ENCODE data around the gene DCTN4. TPM values are rescaled to one million over a fixed set of nuclear protein-coding genes. Genes with fewer than 3 reads are reported as not detected.

Gene DCTN4
- total and polyA plus RNA-seq, 2 of the 8 experiments (the other 6 are each of a cell fraction or from before 2014, with no cell fraction given), result 20.5 to 42.7 TPM

DNA sequence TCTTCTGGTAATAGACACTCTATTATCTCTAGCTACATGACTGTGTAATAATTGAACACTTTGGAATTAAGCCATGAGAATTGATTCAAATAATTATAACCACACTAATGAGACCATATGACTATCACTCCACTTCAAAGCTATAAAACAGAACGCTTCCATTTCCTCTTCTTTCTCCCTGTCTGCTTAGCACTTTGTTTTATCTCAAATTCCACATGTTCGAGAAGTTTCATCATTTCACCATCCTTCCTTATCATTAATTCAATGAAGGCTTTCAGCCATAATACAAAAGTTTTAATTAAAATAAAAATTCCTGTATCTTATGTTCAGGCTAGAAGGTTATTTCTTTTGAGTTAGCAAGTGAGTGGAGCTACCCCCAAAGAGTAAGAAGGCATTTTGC is 7.4 kb upstream of the DCTN4 start:
- WGBS, 2 experiments (ENCODE audit: extremely low coverage in 1 of 2, insufficient coverage in 1 of 2, insufficient read length in 1 of 2, insufficient replicate concordance in 2 of 2, low coverage in 1 of 2, low lambda C conversion rate in 2 of 2, missing lambda C conversion rate in 1 of 2), result 86% methylated on average over 2 of the region's 2 CpGs; no CpG with 5 or more reads in 1 of the 2 experiments
- Histone ChIP-seq H3K27ac (ENCODE audit: low read depth, low read length) (no peak overlapping the region), H2AFZ (ENCODE audit: low read length) (no peak overlapping the region), H3K23ac (ENCODE audit: insufficient read length) (no peak overlapping the region), H2BK20ac (ENCODE audit: low read length) (no peak overlapping the region), H3K56ac (replicated peaks; ENCODE audit: insufficient read length, low read depth, low read length) (no peak overlapping the region), H4K5ac (ENCODE audit: insufficient read length, low read depth, low read length) (no peak overlapping the region), H2BK15ac (ENCODE audit: low read length) (no peak overlapping the region), H3K4ac (replicated peaks; ENCODE audit: insufficient read length, low read depth, low read length) (no peak overlapping the region), H4K20me1 (replicated peaks in 1 of 2; ENCODE audit: control insufficient read depth in 1 of 2, insufficient read depth in 2 of 2, low read length in 2 of 2) (no peaks in the 10 kb centered on the region), H4K8ac (ENCODE audit: extremely low read depth, insufficient read depth, low read length) (no peak overlapping the region), H3K18ac (ENCODE audit: extremely low read depth, low read length) (no peak overlapping the region), H3K9ac (replicated peaks in 1 of 4; ENCODE audit: extremely low read depth in 1 of 4, low read depth in 3 of 4, low read length in 3 of 4) (no peak overlapping the region), H2BK120ac (replicated peaks; ENCODE audit: low read depth, low read length) (no peak overlapping the region), H2BK12ac (ENCODE audit: low read depth, low read length) (no peak overlapping the region), H3K23me2 (ENCODE audit: low read depth, low read length) (no peaks in the 10 kb centered on the region; the same call in 1 of the 2 replicates), H3K4me3 (ENCODE audit: extremely low read depth in 1 of 4, insufficient read depth in 2 of 4, low read depth in 3 of 4, low read length in 4 of 4) (no peak overlapping the region), H2BK5ac (ENCODE audit: low read depth, low read length) (no peak overlapping the region), H3K4me1 (replicated peaks in 1 of 4; ENCODE audit: control insufficient read depth in 3 of 4, insufficient read depth in 4 of 4, low read length in 3 of 4) (no peaks in the 10 kb centered on the region), H3K79me2 (ENCODE audit: control insufficient read depth in 1 of 2, insufficient read depth in 2 of 2, low read length in 2 of 2) (no peaks in the 10 kb centered on the region), H3K79me1 (ENCODE audit: low read depth, low read length) (no peaks in the 10 kb centered on the region), H3K36me3 (ENCODE audit: control insufficient read depth in 2 of 4, insufficient read depth in 4 of 4, low read length in 3 of 4) (no peaks in the 10 kb centered on the region), H3K9me3 (ENCODE audit: insufficient read depth in 2 of 2, low read depth in 1 of 2, low read length in 1 of 2) (no peaks in the 10 kb centered on the region), H3K4me2 (ENCODE audit: insufficient read depth in 1 of 2, low read depth in 2 of 2, low read length in 2 of 2) (no peak overlapping the region), H3K27me3 (replicated peaks in 1 of 4; ENCODE audit: control insufficient read depth in 3 of 4, extremely low read depth in 1 of 4, insufficient read depth in 3 of 4, low read length in 3 of 4) (peaks cover 0 to 2% (median 0%) of the 10 kb centered on the region in 4 experiments; a peak in 1 of 7 replicates), H3K14ac (ENCODE audit: insufficient read length) (no peak overlapping the region), H2AK5ac (ENCODE audit: low read depth, low read length) (no peak overlapping the region), H4K91ac (replicated peaks; ENCODE audit: insufficient read length, low read length) (no peak overlapping the region)
- ChIA-PET POLR2A (ENCODE audit: partially characterized antibody) (no interaction called here), CTCF (ENCODE audit: partially characterized antibody) (interaction anchor here (0.6 to 1.3 kb wide), 3 partner anchors 12 to 234 kb away, joined by 3 read pairs; partner anchors contain the start of gene SMIM3)
- no peak for FAIRE-seq
- no peak for DNase-seq (ENCODE audit: low read depth in 1 of 2, low spot score in 2 of 2)
- TF ChIP-seq TBP (IDR thresholded peaks at IDR 0.05; ENCODE audit: low read depth, low read length), result no peak
- no peak for TF ChIP-seq MAX (IDR thresholded peaks at IDR 0.05)
- TF ChIP-seq SUZ12 (IDR thresholded peaks at IDR 0.05; ENCODE audit: low read length), result no peak
- no peak for TF ChIP-seq NRF1 (IDR thresholded peaks at IDR 0.05; ENCODE audit: low read depth, low read length)
- TF ChIP-seq JUND (IDR thresholded peaks at IDR 0.05; ENCODE audit: low read length), result no peak
- no peak for TF ChIP-seq CREB1 (IDR thresholded peaks at IDR 0.05)
- TF ChIP-seq YY1 (IDR thresholded peaks at IDR 0.05; ENCODE audit: low read depth, low read length), result no peak
- no peak for TF ChIP-seq BCL11A (IDR thresholded peaks at IDR 0.05; ENCODE audit: low read depth in 2 of 2, low read length in 2 of 2)
- TF ChIP-seq EZH2 (IDR thresholded peaks at IDR 0.05; ENCODE audit: low read depth, low read length, severe bottlenecking), result no peak
- no peak for TF ChIP-seq EGR1 (IDR thresholded peaks at IDR 0.05; ENCODE audit: borderline replicate concordance, low read depth, low read length)
- TF ChIP-seq CBX5 (IDR thresholded peaks at IDR 0.05; ENCODE audit: low read depth, low read length), result no peak
- TF ChIP-seq KDM4A (IDR thresholded peaks at IDR 0.05; ENCODE audit: low read depth, low read length, severe bottlenecking), result no peak
- TF ChIP-seq GABPA (IDR thresholded peaks at IDR 0.05; ENCODE audit: borderline replicate concordance, insufficient read depth, low read length), result no peak
- no peak for TF ChIP-seq TAF7 (optimal IDR thresholded peaks at IDR 0.05; ENCODE audit: borderline replicate concordance, low read depth, low read length)
- TF ChIP-seq RAD21 (IDR thresholded peaks at IDR 0.05 in 1 of 2, conservative IDR thresholded peaks at IDR 0.05 in 1 of 2; ENCODE audit: low read depth in 2 of 2, low read length in 2 of 2), result no peak

Measured in H1 (cell line).